OCI-M1 (cell line): ENCODE measurements around the gene CD59.
"Not testable (repeated sequence)": the region's sequence is repeated elsewhere in the genome, so short reads cannot be mapped to it uniquely, and the experiment has no call there.

Experiments used
- DNase-seq: peaks from one replicate; lab custom pipeline; 2025; lab: John Stamatoyannopoulos, UW

The CD59 gene

DNA sequence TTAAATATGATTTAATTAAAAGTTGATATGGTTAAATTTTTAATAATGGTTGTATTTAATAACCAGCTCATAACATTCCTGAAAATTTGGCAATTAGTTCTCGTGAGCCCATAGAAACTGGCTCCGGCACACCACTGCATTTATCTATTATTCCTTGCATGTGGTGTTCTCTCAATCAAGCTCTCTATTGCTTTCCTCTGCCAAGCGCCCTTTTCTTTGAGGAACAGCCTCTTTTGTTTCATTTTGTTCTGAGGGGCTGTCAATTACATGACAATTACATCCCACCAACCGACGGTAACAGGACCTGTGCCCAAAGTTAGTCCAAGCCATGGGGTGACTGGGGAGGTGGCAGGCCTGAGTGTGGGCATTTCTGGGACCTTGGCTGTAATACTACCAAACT lies 43.7 kb downstream of the CD59 start:
- DNase-seq: no peak

DNA sequence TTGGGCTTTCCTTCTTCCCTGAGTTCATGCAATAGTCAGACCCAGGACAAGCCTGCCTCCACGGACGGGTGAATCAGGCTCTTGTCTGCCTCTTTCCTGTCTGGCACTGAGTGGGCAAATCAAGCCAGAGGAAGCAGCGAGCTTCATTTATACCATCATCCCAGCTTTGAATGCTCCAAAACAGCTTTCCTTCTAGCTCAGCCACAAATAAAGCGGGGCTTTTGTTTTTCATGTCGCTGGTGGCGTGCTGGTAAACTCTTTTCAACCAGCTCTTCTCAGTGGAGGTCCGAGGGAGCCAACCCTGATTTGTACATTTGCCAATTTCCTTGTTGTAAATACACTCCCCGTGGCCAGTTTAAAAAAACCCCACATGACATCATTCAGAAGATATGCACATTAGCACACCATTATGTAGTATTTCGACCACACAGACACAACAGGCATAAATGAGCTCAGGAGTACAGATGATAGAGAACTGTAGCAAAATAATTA lies 44.2 kb downstream of the CD59 start:
- no peak for DNase-seq

GRCh38 chr11:33691066-33691864 lies 45.0 kb downstream of the CD59 start:
- no peak for DNase-seq

DNA sequence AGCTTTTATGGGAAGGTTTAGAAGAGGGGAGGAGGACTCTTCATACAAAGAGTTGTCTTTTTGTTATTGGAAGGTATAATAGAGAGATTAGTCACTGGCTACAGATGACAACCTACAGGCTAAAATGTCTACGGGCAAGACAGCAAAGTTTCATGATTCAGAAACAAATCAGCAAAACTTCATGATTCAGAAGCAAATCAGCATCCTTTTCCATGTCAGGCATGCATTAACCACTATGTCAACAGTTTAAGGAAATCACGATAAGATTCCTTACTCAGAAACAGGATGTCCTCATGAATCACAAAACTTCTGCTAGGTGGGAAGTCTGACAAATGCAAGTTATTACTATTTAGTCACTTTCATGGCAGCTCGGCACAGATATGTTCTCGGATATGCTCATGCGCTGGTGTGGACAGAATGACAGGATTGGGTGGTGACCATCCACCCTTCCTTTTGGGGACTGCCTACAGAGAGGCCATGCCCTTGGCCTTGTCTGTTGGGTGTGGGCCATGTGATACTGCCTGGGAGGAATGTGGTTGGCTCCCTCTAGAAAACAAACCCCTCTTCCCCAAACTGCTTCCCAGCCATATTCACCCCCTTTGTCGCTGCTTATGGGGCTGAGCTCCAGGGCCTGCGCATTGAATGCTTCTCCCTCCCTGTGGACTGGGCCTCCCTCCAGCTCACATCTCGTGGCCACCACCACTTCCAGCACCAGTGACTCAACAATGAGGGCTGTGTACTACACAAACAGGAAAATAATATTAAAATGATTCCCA lies 45.7 kb downstream of the CD59 start:
- no peak for DNase-seq

DNA sequence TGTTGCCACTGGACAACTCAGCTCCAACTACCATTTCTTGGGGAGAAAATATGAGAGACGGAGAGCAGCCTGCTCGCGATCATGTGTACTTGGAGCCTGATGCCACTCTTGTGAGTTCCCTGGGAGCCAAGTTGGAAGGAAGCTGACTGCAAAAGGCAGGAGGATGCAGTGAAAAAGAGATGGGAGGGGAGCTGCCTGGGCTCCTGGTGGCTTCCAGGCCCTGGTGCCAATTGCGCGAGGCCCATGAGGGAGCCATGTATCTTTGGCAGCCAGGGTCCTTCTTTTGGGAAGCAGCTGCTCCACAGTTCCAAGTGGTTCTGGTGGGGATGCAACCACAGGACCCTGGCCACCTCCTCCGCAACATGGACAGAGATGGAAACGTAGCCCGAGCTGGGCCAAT lies 46.7 kb downstream of the CD59 start:
- DNase-seq: no peak

- no peak for DNase-seq
These were observed 47.1 kb downstream of the CD59 start for GRCh38 chr11:33689085-33689484.

DNA sequence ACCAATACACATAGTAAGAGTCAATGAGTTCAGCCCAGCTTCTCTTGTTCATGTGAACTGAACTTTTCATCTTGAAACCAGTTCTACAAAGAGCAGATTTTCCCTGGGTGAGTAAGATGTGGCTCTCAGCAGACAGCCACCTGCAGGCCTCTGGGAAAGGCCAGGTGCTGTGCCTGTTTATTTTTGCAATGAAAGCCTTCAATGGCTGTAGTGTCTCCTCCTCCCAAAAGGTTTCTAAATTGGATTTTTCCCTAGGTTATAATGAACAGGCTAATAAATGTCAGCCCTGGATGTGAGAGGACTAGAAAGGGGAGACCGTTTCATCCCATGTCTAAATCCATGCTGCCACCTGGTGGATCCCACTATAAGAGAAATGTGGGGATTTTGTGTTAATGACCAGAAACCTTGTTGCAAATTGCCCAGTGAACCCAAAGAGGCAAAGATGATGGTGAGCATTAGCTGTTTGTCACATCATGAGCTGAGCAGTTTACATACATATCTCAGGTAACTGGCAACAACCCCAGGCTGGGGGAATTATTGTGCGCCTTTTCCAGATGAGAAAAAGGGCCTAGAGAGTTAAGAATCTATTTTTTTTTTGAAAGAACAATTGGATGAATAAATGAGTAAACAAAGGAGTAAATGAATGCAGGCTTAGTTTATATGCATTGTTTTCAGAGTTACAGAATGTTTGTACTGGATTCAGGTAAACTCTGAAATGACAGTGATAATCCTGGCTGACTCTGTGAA lies 48.3 kb downstream of the CD59 start:
- peak; percentile 78 for DNase-seq

GRCh38 chr11:33685082-33685481 lies 51.1 kb downstream of the CD59 start:
- no peak for DNase-seq

GRCh38 chr11:33684003-33684706 lies 52.1 kb downstream of the CD59 start:
- DNase-seq: no peak

- DNase-seq: no peak
These were observed 53.8 kb downstream of the CD59 start for GRCh38 chr11:33682446-33682845.

DNA sequence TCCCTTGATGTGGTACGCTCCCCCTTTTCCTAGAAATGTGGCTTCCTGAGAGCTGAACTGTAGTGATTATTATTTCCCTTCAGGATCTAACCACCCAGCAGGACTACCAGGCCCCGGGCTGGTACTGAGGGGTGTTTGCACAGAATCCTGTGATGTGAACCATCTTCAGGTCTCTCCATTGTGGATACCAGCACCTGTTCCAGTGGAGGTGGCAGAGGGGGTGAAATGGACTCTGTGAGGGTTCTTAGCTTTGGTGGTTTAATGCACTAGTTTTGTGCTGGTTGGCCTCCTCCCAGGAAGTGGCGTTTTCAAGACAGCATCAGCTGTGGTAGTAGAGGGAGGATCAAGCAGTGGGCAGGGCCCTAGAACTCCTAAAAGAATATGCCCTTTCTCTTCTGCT lies 54.2 kb downstream of the CD59 start:
- no peak for DNase-seq

DNA sequence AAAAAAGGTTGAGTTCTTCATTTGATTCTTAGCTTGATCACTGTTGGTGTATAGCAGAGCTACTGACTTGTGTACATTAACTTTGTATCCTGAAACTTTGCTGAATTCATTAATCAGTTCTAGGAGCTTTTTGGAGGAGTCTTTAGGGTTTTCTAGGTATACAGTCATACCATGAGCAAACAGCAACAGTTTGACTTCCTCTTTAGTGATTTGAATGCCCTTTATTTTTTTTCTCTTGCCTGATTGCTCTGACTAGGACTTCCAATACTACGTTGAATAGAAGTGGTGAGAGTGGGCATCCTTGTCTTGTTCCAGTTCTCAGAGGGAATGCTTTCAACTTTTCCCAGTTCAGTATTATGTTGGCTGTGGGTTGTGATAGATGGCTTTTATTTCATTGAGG lies 57.6 kb downstream of the CD59 start:
- DNase-seq: not testable (repeated sequence)

GRCh38 chr11:33674035-33674814 lies 62.0 kb downstream of the CD59 start:
- DNase-seq: no peak

- no peak for DNase-seq
These were observed 64.0 kb downstream of the CD59 start for GRCh38 chr11:33672273-33672672.

DNA sequence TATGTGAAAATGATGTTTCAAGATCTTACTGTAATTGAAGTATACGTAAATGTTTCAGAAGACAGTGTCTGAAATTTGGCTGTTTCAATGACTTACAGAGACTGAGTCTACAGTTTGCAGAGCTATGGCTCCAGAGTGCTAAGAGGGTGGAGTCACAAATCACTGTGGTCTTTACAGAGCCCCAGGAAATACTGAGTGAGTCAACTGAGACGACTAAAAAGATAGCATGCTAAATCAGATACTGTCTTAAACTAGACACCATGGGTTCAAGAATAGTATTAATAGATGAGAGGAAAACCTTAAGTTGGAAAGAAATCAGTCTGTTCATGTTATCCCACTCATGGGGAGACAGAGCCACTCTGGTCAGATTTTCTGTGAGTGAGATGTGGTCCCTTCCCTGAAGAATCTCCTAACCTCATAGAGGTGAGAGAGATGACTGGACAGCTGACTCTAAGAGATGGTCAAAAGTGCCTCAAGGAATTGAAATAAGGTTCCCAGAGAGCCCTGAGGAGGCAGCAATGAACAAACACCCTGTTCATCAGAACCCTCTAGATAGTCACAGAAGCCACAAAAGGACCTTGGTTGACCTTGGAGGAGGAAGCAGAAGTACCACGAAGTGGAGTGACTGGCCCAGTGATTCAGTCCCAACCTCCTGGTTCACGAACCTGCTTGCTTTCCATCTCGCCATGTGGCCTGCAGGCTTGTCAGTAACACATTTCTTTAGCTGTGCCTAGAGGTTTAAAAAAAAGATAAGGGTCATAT lies 65.8 kb downstream of the CD59 start:
- peak; percentile 29 for DNase-seq

DNA sequence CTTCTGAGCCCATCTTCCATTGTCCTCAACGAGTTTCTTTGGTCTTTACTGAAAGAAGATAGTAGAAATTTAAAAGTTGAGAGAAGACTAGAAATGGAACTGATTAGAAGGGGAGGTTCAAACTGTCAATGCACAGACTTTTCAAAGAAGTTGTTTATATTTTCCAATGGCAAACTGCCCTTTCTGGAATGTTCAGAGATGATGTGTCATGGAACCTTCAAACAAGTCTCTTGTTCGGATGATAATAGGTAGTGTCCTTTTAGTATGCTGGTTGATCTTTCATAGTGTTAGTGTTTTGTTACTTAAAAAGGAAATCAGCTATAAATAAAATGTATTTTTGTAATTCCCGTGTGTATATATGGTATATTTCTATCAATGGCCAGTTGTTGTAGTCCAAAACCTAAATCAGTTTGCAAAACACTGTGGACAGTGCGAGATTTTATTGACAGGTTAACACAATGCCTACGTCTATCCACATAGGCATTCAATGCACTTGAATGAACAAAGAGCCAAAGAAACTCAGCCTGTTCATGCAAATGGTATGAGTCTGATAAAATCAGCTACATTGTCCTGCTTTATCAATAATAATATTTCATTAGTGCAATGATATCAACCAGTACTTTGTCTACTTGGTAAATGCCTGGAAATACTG lies 66.5 kb downstream of the CD59 start:
- no peak for DNase-seq

GRCh38 chr11:33668951-33669596 lies 67.1 kb downstream of the CD59 start:
- no peak for DNase-seq

DNA sequence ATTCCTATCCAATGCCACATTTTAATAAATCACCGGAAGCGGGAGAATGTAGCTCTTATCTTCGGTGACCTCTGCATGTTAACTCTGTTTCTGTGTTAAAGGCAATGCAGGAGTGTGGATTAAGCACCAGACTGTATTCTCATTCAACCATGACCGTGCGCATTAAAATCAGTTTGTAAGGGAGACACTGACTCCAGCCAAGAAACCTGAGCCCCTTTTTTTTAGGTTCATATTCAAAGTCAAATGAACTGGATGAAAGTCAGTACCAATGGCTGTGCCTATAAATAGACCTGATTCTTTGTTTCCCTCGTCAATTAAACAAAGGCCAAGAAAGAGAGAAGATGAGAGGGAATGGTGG lies 67.8 kb downstream of the CD59 start:
- no peak for DNase-seq

DNA sequence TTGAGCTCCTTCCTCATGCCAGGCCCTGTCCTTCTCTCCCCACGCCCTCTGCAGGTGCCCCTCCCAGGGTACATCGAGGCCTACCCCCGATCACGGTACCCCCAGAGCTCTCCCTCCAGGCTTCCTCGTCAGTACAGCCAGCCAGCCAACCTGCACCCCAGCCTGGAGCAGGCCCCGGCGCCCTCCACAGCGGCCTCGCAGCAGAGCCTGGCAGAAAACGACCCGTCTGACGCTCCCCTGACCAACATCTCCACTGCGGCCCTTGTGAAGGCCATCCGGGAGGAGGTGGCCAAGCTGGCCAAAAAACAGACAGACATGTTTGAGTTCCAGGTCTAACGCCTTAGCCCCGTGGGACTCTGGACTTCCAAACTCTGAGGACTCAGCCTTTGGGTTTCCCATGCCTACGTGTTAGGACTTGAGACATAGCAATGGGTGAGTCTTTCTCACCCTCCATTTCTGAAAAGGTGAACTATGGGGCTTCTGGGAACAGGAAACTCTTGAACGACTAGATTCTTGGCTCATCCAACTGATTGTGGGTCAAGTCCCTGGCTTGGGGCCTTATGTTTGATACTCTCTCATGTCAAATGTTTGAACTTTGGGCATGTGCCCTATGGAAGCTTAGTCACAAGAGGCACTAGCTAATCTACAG lies 68.3 kb downstream of the CD59 start:
- DNase-seq: no peak
